ENCODE results near the gene PCCB. TPM values are rescaled to one million over a fixed set of nuclear protein-coding genes. Genes with fewer than 3 reads are reported as not detected.

PCCB gene
- total and polyA plus RNA-seq, 2 of the 8 experiments (the other 6 are each of a cell fraction or from before 2014, with no cell fraction given): 56.7 to 84.4 TPM

DNA sequence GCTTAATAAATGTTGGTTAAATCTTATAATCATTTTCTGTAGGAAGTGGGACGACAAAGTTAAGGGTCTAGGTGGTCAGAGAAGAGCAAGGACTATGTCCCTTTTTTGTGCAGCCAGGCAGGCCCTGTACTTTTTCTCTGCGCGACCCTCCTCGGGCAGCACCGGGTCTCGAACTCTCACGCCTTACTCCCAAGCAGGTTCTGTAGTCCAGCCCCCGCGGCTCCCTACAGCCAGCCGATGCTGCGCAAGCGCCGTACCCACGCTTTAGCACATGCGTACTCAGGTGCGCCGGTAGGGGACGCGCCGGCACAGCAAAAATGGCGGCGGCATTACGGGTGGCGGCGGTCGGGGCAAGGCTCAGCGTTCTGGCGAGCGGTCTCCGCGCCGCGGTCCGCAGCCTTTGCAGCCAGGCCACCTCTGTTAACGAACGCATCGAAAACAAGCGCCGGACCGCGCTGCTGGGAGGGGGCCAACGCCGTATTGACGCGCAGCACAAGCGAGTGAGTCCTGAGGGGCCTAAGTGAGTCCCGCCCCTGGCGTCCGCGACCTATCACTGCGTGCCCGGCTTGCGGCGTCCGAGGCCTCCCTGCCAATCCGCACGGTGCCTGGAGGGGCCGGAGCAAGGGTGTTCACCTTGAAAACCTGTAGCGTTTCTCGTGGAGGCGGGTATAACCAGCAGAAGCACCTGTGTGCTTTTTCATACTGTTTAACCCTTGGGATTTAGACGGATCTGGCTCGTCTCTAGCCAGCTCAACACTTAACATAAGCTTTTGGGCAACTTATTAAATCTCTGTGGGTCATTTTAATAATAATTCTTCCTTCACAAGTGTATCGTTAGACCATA lies at the start of gene PCCB (continued):
- TF ChIP-seq ZNF274 (IDR thresholded peaks at IDR 0.05; ENCODE audit: borderline replicate concordance, extremely low read depth, low read length) (no peak), SIX5 (IDR thresholded peaks at IDR 0.05; ENCODE audit: low read depth, low read length) (no peak), SIN3A (conservative IDR thresholded peaks at IDR 0.05 in 1 of 2, IDR thresholded peaks at IDR 0.05 in 1 of 2; ENCODE audit: low read depth in 1 of 2, low read length in 2 of 2) (0 out of 4 replicates have a peak, but pooled peaks of 1 of the 2 experiments have one; percentile 18), HDAC2 (IDR thresholded peaks at IDR 0.05; ENCODE audit: borderline replicate concordance in 1 of 2, low read depth in 2 of 2, low read length in 2 of 2) (no peak), EZH2 (IDR thresholded peaks at IDR 0.05; ENCODE audit: low read depth, low read length, severe bottlenecking) (no peak), JUND (IDR thresholded peaks at IDR 0.05; ENCODE audit: low read length) (no peak)
- TF ChIP-seq, protein P1, sequence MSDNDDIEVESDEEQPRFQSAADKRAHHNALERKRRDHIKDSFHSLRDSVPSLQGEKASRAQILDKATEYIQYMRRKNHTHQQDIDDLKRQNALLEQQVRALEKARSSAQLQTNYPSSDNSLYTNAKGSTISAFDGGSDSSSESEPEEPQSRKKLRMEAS (IDR thresholded peaks at IDR 0.05): peak; percentile 86
- TF ChIP-seq, protein P2, sequence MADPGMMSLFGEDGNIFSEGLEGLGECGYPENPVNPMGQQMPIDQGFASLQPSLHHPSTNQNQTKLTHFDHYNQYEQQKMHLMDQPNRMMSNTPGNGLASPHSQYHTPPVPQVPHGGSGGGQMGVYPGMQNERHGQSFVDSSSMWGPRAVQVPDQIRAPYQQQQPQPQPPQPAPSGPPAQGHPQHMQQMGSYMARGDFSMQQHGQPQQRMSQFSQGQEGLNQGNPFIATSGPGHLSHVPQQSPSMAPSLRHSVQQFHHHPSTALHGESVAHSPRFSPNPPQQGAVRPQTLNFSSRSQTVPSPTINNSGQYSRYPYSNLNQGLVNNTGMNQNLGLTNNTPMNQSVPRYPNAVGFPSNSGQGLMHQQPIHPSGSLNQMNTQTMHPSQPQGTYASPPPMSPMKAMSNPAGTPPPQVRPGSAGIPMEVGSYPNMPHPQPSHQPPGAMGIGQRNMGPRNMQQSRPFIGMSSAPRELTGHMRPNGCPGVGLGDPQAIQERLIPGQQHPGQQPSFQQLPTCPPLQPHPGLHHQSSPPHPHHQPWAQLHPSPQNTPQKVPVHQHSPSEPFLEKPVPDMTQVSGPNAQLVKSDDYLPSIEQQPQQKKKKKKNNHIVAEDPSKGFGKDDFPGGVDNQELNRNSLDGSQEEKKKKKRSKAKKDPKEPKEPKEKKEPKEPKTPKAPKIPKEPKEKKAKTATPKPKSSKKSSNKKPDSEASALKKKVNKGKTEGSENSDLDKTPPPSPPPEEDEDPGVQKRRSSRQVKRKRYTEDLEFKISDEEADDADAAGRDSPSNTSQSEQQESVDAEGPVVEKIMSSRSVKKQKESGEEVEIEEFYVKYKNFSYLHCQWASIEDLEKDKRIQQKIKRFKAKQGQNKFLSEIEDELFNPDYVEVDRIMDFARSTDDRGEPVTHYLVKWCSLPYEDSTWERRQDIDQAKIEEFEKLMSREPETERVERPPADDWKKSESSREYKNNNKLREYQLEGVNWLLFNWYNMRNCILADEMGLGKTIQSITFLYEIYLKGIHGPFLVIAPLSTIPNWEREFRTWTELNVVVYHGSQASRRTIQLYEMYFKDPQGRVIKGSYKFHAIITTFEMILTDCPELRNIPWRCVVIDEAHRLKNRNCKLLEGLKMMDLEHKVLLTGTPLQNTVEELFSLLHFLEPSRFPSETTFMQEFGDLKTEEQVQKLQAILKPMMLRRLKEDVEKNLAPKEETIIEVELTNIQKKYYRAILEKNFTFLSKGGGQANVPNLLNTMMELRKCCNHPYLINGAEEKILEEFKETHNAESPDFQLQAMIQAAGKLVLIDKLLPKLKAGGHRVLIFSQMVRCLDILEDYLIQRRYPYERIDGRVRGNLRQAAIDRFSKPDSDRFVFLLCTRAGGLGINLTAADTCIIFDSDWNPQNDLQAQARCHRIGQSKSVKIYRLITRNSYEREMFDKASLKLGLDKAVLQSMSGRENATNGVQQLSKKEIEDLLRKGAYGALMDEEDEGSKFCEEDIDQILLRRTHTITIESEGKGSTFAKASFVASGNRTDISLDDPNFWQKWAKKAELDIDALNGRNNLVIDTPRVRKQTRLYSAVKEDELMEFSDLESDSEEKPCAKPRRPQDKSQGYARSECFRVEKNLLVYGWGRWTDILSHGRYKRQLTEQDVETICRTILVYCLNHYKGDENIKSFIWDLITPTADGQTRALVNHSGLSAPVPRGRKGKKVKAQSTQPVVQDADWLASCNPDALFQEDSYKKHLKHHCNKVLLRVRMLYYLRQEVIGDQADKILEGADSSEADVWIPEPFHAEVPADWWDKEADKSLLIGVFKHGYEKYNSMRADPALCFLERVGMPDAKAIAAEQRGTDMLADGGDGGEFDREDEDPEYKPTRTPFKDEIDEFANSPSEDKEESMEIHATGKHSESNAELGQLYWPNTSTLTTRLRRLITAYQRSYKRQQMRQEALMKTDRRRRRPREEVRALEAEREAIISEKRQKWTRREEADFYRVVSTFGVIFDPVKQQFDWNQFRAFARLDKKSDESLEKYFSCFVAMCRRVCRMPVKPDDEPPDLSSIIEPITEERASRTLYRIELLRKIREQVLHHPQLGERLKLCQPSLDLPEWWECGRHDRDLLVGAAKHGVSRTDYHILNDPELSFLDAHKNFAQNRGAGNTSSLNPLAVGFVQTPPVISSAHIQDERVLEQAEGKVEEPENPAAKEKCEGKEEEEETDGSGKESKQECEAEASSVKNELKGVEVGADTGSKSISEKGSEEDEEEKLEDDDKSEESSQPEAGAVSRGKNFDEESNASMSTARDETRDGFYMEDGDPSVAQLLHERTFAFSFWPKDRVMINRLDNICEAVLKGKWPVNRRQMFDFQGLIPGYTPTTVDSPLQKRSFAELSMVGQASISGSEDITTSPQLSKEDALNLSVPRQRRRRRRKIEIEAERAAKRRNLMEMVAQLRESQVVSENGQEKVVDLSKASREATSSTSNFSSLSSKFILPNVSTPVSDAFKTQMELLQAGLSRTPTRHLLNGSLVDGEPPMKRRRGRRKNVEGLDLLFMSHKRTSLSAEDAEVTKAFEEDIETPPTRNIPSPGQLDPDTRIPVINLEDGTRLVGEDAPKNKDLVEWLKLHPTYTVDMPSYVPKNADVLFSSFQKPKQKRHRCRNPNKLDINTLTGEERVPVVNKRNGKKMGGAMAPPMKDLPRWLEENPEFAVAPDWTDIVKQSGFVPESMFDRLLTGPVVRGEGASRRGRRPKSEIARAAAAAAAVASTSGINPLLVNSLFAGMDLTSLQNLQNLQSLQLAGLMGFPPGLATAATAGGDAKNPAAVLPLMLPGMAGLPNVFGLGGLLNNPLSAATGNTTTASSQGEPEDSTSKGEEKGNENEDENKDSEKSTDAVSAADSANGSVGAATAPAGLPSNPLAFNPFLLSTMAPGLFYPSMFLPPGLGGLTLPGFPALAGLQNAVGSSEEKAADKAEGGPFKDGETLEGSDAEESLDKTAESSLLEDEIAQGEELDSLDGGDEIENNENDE (IDR thresholded peaks at IDR 0.05; ENCODE audit: insufficient replicate concordance, low read length): no peak
